Lower lobe of right lung (tissue), 2 donors: ENCODE data around the gene MESP2. TPM values are rescaled to one million over a fixed set of nuclear protein-coding genes. Genes with fewer than 3 reads are reported as not detected.

Experiments
- ATAC-seq, 2 donors: fragments of 200-7000 bp; cut with Tn5 transposase; one replicate each; pipeline ENCODE4 v1.9.1; 2020 to 2022; ENCODE audit warnings: mild to moderate bottlenecking in 2 of 2, moderate library complexity in 2 of 2
- DNase-seq: peaks from one replicate; pipeline ENCODE4 v3.0.0-alpha.2; 2020
- H3K27ac ChIP-seq: fragments of 200-600 bp; one replicate; pipeline ENCODE4 v1.8.0; 2022
- H3K27me3 ChIP-seq: fragments of 200-600 bp; one replicate; pipeline ENCODE4 v1.8.0; 2022; ENCODE audit warnings: low read depth
- H3K36me3 ChIP-seq: fragments of 200-600 bp; one replicate; pipeline ENCODE4 v1.8.0; 2022; ENCODE audit warnings: mild to moderate bottlenecking
- H3K4me1 ChIP-seq: fragments of 200-600 bp; one replicate; pipeline ENCODE4 v1.8.0; 2022
- H3K4me3 ChIP-seq: fragments of 200-600 bp; one replicate; pipeline ENCODE4 v1.8.0; 2022; ENCODE audit warnings: mild to moderate bottlenecking
- H3K9me3 ChIP-seq: fragments of 200-600 bp; one replicate; pipeline ENCODE4 v1.8.0; 2022
- intact Hi-C: fragments of 100-400 bp; cut with DNase I; formaldehyde crosslinking; loops from one replicate; pipeline ENCODE4 v1.11.0; 2022
- total RNA-seq: library from RNA; stranded (reverse); fragmentation: NEBNext Ultra II Directional; extraction: Animal tissue kit (Norgen Biotek cat#: 25700); gene quantifications from one replicate; pipeline ENCODE4 v1.2.1, GENCODE V29; 2021
- TF ChIP-seq, protein P1 (sequence below): fragments of 200-600 bp; IDR thresholded peaks from one replicate; pipeline ENCODE4 v1.8.0; 2022; ENCODE audit warnings: antibody characterized with exemption, mild to moderate bottlenecking
- donor health status: DM: no; HTN: yes; CAD: no; lungs with severe emphysema.

MESP2 gene
- total RNA-seq, 1 donor from 2014 or later: not detected

DNA sequence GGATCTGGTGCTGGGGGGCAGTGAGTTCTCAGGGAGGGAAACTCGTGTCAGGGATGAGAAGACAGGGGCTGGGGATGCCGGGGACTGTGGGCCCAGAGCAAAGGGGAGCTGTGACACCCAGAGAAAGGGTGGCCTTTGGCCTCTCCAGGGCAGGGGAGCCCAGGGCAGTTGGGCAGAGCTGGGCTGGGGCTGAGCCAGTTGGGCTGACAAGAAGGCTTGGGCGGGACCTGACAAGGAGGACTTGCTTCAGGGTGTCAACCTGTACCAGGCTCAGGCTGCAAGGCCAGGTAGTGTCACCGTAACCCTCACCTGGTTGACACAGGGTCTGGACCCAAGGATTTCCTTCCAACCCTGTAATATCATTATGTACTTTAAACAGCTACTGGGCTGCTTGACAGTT lies 51.7 kb downstream of the MESP2 start:
- ATAC-seq (peak; percentile 2 to 7), DNase-seq (no peak)
- Histone ChIP-seq H3K36me3 (peaks cover 5% of the 10 kb centered on the region), H3K4me3 (no peak overlapping the region), H3K27ac (peak overlapping the region; percentile 41), H3K4me1 (peaks cover 35% of the 10 kb centered on the region), H3K27me3 (no peaks in the 10 kb centered on the region), H3K9me3 (no peaks in the 10 kb centered on the region)
- TF ChIP-seq, protein P1, sequence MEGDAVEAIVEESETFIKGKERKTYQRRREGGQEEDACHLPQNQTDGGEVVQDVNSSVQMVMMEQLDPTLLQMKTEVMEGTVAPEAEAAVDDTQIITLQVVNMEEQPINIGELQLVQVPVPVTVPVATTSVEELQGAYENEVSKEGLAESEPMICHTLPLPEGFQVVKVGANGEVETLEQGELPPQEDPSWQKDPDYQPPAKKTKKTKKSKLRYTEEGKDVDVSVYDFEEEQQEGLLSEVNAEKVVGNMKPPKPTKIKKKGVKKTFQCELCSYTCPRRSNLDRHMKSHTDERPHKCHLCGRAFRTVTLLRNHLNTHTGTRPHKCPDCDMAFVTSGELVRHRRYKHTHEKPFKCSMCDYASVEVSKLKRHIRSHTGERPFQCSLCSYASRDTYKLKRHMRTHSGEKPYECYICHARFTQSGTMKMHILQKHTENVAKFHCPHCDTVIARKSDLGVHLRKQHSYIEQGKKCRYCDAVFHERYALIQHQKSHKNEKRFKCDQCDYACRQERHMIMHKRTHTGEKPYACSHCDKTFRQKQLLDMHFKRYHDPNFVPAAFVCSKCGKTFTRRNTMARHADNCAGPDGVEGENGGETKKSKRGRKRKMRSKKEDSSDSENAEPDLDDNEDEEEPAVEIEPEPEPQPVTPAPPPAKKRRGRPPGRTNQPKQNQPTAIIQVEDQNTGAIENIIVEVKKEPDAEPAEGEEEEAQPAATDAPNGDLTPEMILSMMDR: no peak
- intact Hi-C loops: no loop called here

Other genes starting within 250 kb of the MESP2 start
- gene TICRR, start 200.9 kb upstream of the MESP2 start, total RNA-seq: 0.32 TPM
- gene KIF7, start 120.9 kb upstream of the MESP2 start, total RNA-seq: 1.5 TPM
- gene PLIN1, start 97.0 kb upstream of the MESP2 start, total RNA-seq: 1.3 TPM
- 10.1 TPM for gene PEX11A, start 85.6 kb upstream of the MESP2 start, total RNA-seq
- gene WDR93, start 85.5 kb upstream of the MESP2 start, total RNA-seq: 1.2 TPM
- 0.53 TPM for gene MESP1, start 25.1 kb upstream of the MESP2 start, total RNA-seq
- gene ANPEP, start 38.5 kb downstream of the MESP2 start, total RNA-seq: 104 TPM
- 36.9 TPM for gene AP3S2, start 117.7 kb downstream of the MESP2 start, total RNA-seq
- 30.9 TPM for gene ARPIN, start 136.6 kb downstream of the MESP2 start, total RNA-seq
- 50.7 TPM for gene ZNF710, start 225.0 kb downstream of the MESP2 start, total RNA-seq